ENCODE data around the gene IL2. TPM values are rescaled to one million over a fixed set of nuclear protein-coding genes. Genes with fewer than 3 reads are reported as not detected.

The IL2 gene
- total RNA-seq, 1 donor: not detected

Other genes with a start within 250 kb of the IL2 start
- gene ADAD1, start 77.7 kb downstream of the IL2 start, total RNA-seq: not detected
- gene IL21, start 164.3 kb upstream of the IL2 start, total RNA-seq: not detected

Data from hematopoietic multipotent progenitor cell (in vitro differentiated cells).